A549 (cell line): Measurements from ENCODE around the gene SCGB3A2. TPM values are rescaled to one million over a fixed set of nuclear protein-coding genes. Genes with fewer than 3 reads are reported as not detected.

Experiments
- ATAC-seq, 2 experiments: fragments of 200-7000 bp in 1 of 2; fragments of >200 bp in 1 of 2; cut with Nextera tagmentation in 1 of 2; cut with Tn5 transposase in 1 of 2; 3 replicates each; pipeline versions ENCODE4 v1.8.0 to v1.9.1; 2018 to 2020; ENCODE audit warnings: mild to moderate bottlenecking in 1 of 2, moderate library complexity in 1 of 2
- CTCF ChIA-PET: fragments of 300-600 bp; sonication (Branson Sonifier 250); formaldehyde crosslinking; extraction: SDS; loops from one replicate; lab custom pipeline; 2021; ENCODE audit warnings: antibody characterized with exemption, inconsistent platforms; lab: Yijun Ruan, JAX
- POLR2A ChIA-PET: fragments of 350-600 bp; formaldehyde crosslinking; extraction: SDS; loops from one replicate; lab custom pipeline; 2021; ENCODE audit warnings: antibody characterized with exemption, inconsistent platforms; lab: Yijun Ruan, JAX
- DNase-seq, 2 experiments: peaks; one replicate each; pipeline versions ENCODE4 v3.0.0 to v3.0.0-alpha.2; 2011 to 2016; ENCODE audit warnings: low read depth in 1 of 2, low spot score in 1 of 2
- FAIRE-seq: peaks from 2 replicates; lab custom pipeline; 2011; peaks lifted over from hg19 to GRCh38; lab: Jason Lieb, UNC
- H3K27ac ChIP-seq, 2 experiments: fragments of >200 bp; sonication (Bioruptor Twin); formaldehyde crosslinking; 3 replicates each; pipeline ENCODE4 v1.5.1; 2016 to 2017
- H3K4me1 ChIP-seq: fragments of >200 bp; sonication (Bioruptor Twin); formaldehyde crosslinking; 3 replicates; pipeline ENCODE4 v1.6.1; 2016
- H3K4me2 ChIP-seq: fragments of >200 bp; sonication (Bioruptor Twin); formaldehyde crosslinking; 3 replicates; pipeline ENCODE4 v1.6.1; 2016
- H3K4me3 ChIP-seq: fragments of >200 bp; sonication (Bioruptor Twin); formaldehyde crosslinking; 3 replicates; pipeline ENCODE4 v1.5.1; 2016
- H3K9me3 ChIP-seq: fragments of >200 bp; sonication (Bioruptor Twin); formaldehyde crosslinking; 3 replicates; pipeline ENCODE4 v1.6.1; 2016
- CEBPB ChIP-seq, 2 experiments: fragments of >200 bp in 1 of 2; sonication (Bioruptor Twin) in 1 of 2; formaldehyde crosslinking in 1 of 2; IDR thresholded peaks; 2 replicates each; pipeline ENCODE4 v1.6.1; 2012 to 2016
- CHD2 ChIP-seq: fragments of 150-350 bp; IDR thresholded peaks from 2 replicates; pipeline ENCODE4 v1.6.1; 2014; ENCODE audit warnings: low read length; ENCODE audit not compliant: partially characterized antibody
- CHD4 ChIP-seq: fragments of 200-600 bp; sonication (generic); IDR thresholded peaks from 2 replicates; pipeline ENCODE4 v1.6.1; 2016; ENCODE audit warnings: antibody characterized with exemption, mild to moderate bottlenecking, borderline replicate concordance
- EHF ChIP-seq: fragments of 250-450 bp; sonication (Bioruptor Pico); IDR thresholded peaks from 2 replicates; pipeline ENCODE4 v1.5.0; 2020; ENCODE audit warnings: mild to moderate bottlenecking
- HDAC2 ChIP-seq: fragments of 200-600 bp; sonication (generic); IDR thresholded peaks from 2 replicates; pipeline ENCODE4 v1.6.1; 2016
- MAFK ChIP-seq: fragments of 450-650 bp; IDR thresholded peaks from 2 replicates; pipeline ENCODE4 v1.6.1; 2014; ENCODE audit not compliant: partially characterized antibody
- MAZ ChIP-seq: fragments of 150-350 bp; IDR thresholded peaks from 2 replicates; pipeline ENCODE4 v1.6.1; 2014; ENCODE audit warnings: antibody characterized with exemption, low read depth, low read length, borderline replicate concordance
- NPAS2 ChIP-seq: fragments of 250-450 bp; sonication (Bioruptor Pico); IDR thresholded peaks from 2 replicates; pipeline ENCODE4 v1.8.0; 2022; ENCODE audit warnings: mild to moderate bottlenecking, moderate library complexity, borderline replicate concordance
- PHF8 ChIP-seq: fragments of 200-600 bp; sonication (generic); IDR thresholded peaks from 2 replicates; pipeline ENCODE4 v1.6.1; 2016; ENCODE audit warnings: low read depth, mild to moderate bottlenecking, antibody characterized with exemption, moderate library complexity, borderline replicate concordance
- POLR2AphosphoS2 ChIP-seq: conservative IDR thresholded peaks from 2 replicates; pipeline ENCODE4 v1.6.1; 2012; ENCODE audit warnings: low read length, improper control_type of control experiment, inconsistent platforms
- ZFP36 ChIP-seq: fragments of 450-650 bp; IDR thresholded peaks from 2 replicates; pipeline ENCODE4 v1.6.1; 2014; ENCODE audit warnings: borderline replicate concordance; ENCODE audit not compliant: partially characterized antibody
- ZNF302 ChIP-seq: fragments of 250-450 bp; sonication (Bioruptor Pico); IDR thresholded peaks from 2 replicates; pipeline ENCODE4 v1.9.0; 2021; ENCODE audit warnings: inconsistent platforms, mild to moderate bottlenecking, moderate library complexity
- WGBS: methylation state at CpG from one replicate; pipeline ENCODE4 v1.1.6; 2017; ENCODE audit errors: missing lambda C conversion rate; 5-methylcytosine and 5-hydroxymethylcytosine counted together
- polyA plus RNA-seq, 4 experiments: library from polyadenylated mRNA; depleted of rRNA in 3 of 4; stranded (reverse); fragments of >200 nt; fragmentation: RNase III in 1 of 4; extraction: RNeasy Plus Mini Kit Qiagen cat#74134 plus additional on column Dnase treatment in 1 of 4; gene quantifications; 2 replicates in 3 of 4; 3 replicates in 1 of 4; pipeline ENCODE4 v1.2.3, GENCODE V29; 2011 to 2017
- TF ChIP-seq, protein P1 (sequence below): fragments of 450-650 bp; IDR thresholded peaks from 2 replicates; pipeline ENCODE4 v1.6.1; 2014; ENCODE audit warnings: antibody characterized with exemption
- TF ChIP-seq, protein P2 (sequence below): fragments of >200 bp; sonication (Bioruptor Twin); formaldehyde crosslinking; IDR thresholded peaks from 3 replicates; pipeline ENCODE4 v1.5.1; 2016
- TF ChIP-seq, protein P3 (sequence below): IDR thresholded peaks from 2 replicates; pipeline ENCODE4 v1.6.1; 2012; ENCODE audit warnings: low read depth, borderline replicate concordance

SCGB3A2 gene
- polyA plus RNA-seq, 2 of the 4 experiments (the other 2 are of a cell fraction): not detected

DNA sequence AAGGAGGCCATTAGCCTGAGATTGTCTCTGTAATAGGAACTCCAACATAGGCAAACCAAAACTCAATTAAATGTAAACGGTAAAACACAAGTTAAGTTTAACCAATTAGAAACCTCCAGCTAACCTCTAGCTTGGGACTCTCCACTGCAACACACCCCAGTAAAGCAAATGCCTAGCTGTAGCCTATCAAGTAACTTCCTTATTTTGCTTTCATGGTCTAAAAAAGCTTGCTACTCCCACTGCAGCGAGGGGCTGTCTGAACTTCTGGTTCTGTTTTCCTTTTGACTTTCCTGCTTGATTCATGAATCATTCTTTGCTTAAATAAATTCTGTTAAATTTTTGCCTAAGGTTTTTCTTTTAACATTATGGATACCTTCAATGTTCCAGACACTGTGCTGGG is 52.3 kb downstream of the SCGB3A2 start:
- POLR2A ChIA-PET: no interaction called here
- CTCF ChIA-PET: interaction anchor here (1.5 kb wide), 1 partner anchor 44 kb away, joined by 4 read pairs; no protein-coding TSS in a partner anchor
- Histone ChIP-seq H3K4me1 (no peaks in the 10 kb centered on the region), H3K4me3 (no peak overlapping the region), H3K9me3 (no peaks in the 10 kb centered on the region), H3K4me2 (no peak overlapping the region), H3K27ac (no peak overlapping the region)
- ATAC-seq: no peak
- FAIRE-seq: no peak
- 2% methylated on average over 2 of the region's 2 CpGs for WGBS
- TF ChIP-seq ZNF302 (CRISPR knock-in tag): no peak
- no peak for TF ChIP-seq PHF8
- no peak for TF ChIP-seq MAFK
- TF ChIP-seq CHD2: no peak
- no peak for TF ChIP-seq EHF (CRISPR knock-in tag)
- TF ChIP-seq, protein P1, sequence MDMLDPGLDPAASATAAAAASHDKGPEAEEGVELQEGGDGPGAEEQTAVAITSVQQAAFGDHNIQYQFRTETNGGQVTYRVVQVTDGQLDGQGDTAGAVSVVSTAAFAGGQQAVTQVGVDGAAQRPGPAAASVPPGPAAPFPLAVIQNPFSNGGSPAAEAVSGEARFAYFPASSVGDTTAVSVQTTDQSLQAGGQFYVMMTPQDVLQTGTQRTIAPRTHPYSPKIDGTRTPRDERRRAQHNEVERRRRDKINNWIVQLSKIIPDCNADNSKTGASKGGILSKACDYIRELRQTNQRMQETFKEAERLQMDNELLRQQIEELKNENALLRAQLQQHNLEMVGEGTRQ: no peak
- TF ChIP-seq, protein P2, sequence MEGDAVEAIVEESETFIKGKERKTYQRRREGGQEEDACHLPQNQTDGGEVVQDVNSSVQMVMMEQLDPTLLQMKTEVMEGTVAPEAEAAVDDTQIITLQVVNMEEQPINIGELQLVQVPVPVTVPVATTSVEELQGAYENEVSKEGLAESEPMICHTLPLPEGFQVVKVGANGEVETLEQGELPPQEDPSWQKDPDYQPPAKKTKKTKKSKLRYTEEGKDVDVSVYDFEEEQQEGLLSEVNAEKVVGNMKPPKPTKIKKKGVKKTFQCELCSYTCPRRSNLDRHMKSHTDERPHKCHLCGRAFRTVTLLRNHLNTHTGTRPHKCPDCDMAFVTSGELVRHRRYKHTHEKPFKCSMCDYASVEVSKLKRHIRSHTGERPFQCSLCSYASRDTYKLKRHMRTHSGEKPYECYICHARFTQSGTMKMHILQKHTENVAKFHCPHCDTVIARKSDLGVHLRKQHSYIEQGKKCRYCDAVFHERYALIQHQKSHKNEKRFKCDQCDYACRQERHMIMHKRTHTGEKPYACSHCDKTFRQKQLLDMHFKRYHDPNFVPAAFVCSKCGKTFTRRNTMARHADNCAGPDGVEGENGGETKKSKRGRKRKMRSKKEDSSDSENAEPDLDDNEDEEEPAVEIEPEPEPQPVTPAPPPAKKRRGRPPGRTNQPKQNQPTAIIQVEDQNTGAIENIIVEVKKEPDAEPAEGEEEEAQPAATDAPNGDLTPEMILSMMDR: no peak
- no peak for TF ChIP-seq HDAC2
- TF ChIP-seq, protein P3, sequence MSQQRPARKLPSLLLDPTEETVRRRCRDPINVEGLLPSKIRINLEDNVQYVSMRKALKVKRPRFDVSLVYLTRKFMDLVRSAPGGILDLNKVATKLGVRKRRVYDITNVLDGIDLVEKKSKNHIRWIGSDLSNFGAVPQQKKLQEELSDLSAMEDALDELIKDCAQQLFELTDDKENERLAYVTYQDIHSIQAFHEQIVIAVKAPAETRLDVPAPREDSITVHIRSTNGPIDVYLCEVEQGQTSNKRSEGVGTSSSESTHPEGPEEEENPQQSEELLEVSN: no peak
- TF ChIP-seq MAZ: no peak
- no peak for TF ChIP-seq NPAS2 (CRISPR knock-in tag)
- TF ChIP-seq CEBPB (IDR thresholded peaks at IDR 0.05): no peak
- no peak for TF ChIP-seq CHD4
- TF ChIP-seq ZFP36: no peak
- TF ChIP-seq POLR2AphosphoS2: no peak
- DNase-seq: no peak

Other genes starting within 250 kb of the SCGB3A2 start
- 0.01 TPM in 2 replicates for gene JAKMIP2, start 96.0 kb upstream of the SCGB3A2 start, polyA plus RNA-seq (2011; rRNA removed)
- gene JAKMIP2, start 96.0 kb upstream of the SCGB3A2 start, polyA plus RNA-seq (2017; fragmentation: RNase III; extraction: RNeasy Plus Mini Kit Qiagen cat#74134 plus additional on column Dnase treatment): not detected in 3 replicates
- gene SPINK1, start 47.0 kb upstream of the SCGB3A2 start, polyA plus RNA-seq (2011; rRNA removed): 0.22 and 0.82 TPM in 2 replicates
- gene SPINK1, start 47.0 kb upstream of the SCGB3A2 start, polyA plus RNA-seq (2017; fragmentation: RNase III; extraction: RNeasy Plus Mini Kit Qiagen cat#74134 plus additional on column Dnase treatment): not detected in 3 replicates
- not detected in 2 replicates for gene C5orf46, start 27.8 kb downstream of the SCGB3A2 start, polyA plus RNA-seq (2011; rRNA removed)
- not detected in 3 replicates for gene C5orf46, start 27.8 kb downstream of the SCGB3A2 start, polyA plus RNA-seq (2017; fragmentation: RNase III; extraction: RNeasy Plus Mini Kit Qiagen cat#74134 plus additional on column Dnase treatment)
- gene SPINK5, start 185.3 kb downstream of the SCGB3A2 start, polyA plus RNA-seq (2011; rRNA removed): not detected in 2 replicates
- gene SPINK5, start 185.3 kb downstream of the SCGB3A2 start, polyA plus RNA-seq (2017; fragmentation: RNase III; extraction: RNeasy Plus Mini Kit Qiagen cat#74134 plus additional on column Dnase treatment): not detected in 3 replicates